NCI-H510A (cell line): ENCODE measurements around the gene CNST.
"Not testable (repeated sequence)": the region's sequence is repeated elsewhere in the genome, so short reads cannot be mapped to it uniquely, and the experiment has no call there.

Experiments
- DNase-seq: peaks from one replicate; lab custom pipeline; 2025; lab: John Stamatoyannopoulos, UW

Gene CNST

DNA sequence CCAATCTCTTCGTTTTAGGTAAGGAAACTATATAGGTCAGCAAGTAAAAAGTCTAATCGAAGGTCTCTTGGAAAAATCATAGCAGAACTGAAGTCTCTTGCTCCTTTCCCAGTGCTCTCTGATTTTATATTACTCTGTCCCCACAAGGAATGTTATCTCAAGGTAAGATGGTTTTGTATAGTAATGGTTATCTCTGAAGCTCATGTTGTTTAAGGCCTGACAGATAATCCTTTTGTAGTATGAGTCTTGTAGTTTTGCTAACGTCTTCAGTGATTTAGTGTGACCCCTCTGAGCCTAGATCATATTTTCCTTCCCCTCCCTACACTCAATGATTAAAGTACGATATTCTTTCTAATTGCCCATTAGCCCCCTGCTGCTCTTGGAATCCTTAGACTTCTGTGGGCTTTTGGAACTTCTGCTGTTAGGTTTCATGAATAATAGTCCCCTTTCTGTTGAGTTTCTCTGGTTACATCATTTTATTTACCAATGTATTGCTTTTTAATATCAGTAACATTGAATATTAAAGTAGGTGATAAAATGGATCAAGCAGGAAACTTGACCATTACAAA is 52.1 kb downstream of the CNST start:
- DNase-seq, result no peak

DNA sequence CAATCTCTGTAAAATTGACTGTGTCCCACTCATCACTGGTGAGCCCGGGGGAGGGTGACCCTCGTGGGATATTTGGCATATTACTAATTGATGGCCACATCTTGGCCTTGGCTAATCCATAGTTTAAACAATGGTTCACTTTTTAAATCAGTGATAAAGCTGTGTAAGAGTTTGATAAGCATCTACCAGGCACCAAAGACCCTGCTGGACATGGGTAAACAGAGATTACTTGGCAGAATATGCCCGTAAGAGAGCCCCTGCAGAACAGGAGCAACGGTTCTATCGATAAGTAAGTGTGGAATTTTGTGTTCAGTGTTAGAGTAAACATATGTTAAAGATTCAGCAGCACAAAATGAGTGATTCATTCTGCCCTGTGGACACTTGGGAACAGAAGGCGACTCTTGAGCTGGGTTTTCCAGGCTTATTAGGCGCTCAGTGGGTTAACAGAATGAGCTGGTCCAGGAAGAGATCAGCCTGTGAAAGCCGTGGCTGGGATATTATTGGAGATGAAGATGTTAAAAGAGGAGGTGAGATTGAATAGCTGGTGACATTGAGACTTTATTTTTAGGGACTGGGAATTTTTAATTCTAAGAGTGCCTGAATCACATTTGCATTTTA is 55.9 kb downstream of the CNST start:
- DNase-seq, result no peak

DNA sequence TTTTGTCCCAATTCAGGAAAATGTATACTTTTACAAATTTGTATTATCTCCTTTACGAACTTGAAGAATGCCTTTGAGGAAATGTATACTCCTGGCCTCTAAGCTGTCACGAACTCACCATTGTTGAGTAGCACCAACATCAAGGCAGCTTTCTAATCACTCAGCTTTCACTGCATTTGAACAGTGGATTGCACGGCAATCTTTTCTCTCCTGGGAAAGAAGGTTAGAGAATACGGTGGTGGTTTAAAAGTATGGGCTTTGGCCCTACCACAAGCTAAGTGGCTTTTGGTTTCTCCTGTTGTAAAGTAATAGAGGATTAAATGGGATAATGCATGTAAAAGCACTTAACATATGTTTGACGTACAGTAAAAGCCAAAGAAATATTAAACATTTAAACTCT is 57.8 kb downstream of the CNST start:
- no peak for DNase-seq

DNA sequence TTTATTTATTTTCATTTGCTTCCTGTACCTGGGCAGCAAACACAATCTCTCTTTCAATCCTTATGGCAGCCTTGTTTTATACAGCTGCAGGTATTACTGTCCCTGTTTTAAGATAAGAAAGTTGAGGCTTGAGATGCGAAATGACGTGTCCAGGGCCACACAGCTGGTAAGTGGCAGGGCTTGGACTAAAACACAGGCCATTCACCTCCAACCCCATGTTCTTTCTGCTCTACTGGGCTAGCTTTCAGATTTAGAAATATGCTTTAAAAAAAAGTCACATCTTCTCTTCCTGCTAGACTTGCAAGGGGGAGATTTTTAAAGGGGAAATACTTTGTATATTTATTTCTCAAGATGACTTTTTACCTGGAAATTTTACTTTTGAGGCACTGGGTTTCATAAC is 62.8 kb downstream of the CNST start:
- DNase-seq, result no peak

DNA sequence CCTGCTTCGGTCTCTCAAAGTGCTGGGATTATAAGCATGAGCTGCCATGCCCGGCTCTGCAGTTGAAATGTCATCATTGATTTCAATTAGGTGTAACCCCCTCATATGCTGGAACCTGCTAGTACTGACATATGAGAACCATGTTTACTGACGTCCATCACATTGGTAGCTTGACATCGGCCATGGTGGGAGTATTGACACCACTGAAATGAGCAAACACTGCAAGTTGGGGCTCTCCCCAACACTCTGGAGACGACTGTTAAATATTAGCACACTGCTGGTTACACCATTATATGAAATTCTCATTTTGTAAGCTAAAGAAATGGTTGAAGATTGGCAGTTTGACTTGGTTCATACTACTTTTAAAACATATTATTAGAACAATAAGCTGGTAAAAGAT is 63.7 kb downstream of the CNST start:
- DNase-seq, result no peak

DNA sequence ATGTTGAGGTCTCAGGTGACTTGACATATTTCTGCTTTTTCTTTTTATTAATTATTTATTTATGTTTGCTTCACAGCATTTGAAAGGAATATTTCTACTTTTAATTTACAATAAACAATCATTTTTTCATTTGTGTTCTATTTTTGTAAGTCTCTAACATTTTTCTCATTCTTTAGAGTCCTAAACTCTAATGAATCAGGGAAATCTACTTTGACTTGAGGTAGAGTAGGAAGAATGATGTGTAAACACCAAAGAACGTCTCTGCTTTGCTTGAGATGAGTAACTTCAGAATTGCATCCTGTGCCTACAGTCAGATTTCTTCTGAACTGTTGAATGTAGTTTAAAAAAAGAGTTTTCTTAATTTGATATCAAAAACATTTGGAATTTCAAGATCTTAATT is 65.2 kb downstream of the CNST start:
- no peak for DNase-seq

DNA sequence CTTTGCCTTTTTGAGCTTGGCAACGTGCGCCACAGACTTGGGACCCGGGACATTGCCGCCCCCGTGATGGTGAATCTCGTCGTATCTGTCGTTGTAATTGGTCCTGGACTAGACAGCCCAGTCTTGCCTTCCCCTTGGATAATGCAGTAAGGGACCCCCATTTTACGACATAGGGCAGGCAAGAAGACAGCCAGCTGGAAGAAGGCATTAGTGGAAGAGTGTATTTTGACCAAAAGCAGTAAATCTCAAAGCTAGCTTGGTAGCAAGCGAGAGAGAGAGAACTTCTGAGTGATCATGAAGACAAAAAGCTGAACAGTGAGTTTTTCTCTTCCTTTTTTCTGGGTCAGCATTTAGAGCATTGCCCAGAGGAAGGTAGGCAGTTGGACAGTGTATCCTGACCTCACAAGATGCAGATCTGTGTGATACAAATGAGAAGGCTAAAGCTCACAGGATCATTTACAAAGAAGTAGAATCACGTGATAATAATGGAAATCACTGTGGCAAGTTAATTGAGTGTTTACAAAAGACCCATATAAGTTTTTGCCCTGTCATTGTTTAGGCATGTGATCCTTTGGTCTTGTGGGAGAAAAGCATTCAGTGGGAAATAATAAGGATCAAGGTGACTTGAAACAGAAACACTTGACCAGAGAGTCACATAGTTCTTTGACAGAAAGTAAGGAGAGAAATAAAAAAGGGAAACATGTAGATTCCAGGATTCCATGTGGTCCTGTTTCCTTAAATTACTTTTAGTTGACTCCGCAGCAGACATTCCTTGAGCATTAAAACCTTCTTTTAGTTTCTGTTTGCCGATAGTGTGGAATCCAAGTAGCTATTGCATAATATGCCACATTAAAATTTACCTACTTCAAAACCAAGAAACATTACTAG is 66.3 kb downstream of the CNST start:
- DNase-seq, result no peak

DNA sequence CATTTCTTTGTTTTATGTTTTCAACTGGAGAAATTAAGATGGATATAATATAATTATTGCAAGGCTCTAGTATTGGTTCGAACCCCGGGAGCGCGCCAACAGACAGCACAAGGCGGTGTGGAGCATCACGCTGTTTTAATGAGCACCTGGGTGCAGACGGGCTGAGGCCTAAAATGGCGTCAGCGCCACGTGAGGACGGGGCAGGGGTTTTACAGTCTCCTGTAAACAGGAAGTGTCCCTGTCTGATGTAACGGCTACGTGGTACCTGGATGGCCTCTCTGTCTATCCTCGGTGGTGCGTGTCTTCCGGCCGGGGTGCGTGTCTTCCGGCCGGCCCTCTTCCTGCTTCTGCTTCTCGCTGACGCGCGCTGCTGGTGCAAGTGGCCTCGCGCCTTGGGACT is 68.4 kb downstream of the CNST start:
- DNase-seq, result not testable (repeated sequence)

DNA sequence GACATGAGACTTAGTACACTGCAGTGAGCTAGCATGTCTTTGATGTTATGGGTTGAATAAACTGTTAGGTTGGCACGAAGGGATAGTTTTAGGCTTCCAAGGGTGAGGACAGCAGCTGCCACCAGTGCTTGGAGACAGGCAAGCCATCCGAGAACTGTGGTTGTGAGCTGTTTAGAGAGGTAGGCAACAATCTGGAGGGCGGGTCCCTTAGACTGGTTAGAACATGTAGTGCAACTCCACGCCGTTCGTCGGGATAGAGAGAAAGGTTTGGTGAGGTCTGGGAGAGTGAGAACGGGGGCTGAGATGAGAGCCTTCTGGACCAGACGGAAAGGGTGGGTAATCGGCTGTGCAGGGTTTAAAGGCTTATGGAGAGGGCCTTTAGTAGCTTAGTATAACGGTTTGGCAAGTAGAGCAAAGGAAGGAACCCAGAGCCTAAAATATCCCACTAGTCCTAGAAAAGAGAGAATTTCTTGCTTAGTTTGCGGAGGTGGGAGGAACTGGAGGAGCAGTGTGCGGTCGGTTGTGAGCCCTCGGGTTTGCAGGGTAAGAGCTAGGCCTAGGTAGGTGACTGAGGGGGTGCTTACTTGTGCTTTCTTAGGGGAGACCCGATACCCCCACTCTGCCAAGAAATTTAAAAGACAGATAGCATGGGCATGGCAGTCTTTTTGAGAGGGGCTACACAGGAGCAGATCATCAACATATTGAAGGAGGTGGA is 72.8 kb downstream of the CNST start:
- DNase-seq, result no peak

DNA sequence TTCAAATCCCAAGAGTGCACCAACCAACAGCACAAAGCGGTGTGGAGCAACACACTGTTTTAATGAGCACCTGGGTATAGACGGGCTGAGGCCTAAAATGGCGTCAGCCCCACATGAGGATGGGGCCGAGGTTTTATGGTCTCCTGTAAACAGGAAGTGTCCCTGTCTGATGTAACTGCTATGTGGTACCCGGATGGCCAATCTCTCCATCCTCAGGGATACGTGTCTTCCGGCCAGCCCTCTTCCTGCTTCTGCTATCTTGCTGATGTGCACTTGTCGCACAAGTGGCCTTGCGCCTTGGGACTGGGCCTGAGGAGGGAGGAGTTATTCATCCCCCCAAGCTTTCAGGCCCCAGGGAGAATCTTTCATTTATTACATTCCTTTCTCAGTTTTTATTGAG is 73.5 kb downstream of the CNST start:
- DNase-seq, result no peak

DNA sequence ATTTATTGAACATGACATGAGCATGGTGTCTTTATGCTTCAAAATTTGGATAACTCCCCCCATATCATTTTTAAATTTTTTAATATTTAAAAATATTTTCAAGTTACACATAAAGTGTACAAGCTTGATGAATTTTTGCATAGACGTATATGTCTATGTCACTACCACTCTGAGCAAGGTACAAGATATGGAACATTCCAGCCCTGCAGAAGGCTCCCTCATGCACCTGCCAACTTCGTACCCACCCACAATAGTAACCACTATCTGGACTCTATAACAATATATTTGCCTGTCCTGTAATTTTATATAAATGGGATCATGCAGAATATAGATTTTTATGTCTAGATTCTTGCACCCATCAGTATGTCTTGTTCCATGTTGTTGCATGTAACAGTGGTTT is 74.5 kb downstream of the CNST start:
- no peak for DNase-seq

DNA sequence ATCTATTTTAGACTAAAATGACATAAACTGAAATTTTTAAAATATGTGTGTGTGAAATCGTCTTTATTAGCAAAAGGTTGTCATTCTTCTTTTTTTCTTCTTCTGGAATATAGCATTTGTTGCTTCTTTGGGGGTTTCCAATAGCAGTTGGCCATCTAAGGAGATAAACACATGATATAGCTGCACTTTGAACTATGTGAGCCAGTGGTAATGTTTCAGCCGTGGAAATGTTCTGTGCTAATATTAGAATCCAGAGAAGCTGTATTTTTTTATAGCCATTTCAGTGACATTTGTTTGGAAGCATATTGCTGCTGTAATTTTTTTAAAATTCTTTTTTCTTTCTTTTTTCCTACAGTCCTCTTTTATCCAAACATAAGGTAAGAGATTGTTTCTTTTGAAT is 75.1 kb downstream of the CNST start:
- DNase-seq, result no peak

DNA sequence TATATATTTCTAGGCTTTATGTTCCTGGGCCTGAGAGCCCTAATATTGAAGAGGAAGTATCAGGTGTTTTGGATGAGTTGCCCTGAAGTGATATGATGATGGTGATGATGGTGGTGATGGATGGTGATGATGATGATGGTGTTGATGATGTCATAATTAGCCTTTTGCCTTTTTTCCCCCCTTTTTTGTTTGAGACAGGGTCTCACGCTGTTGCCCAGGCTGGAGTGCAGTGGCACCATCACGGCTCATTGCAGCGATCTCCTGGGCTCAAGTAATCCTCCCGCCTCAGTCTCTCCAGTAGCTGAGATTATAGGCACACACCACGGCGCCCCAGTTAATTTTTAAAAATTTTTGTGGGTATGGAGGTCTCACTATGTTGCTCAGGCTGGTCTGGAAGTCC is 76.5 kb downstream of the CNST start:
- DNase-seq, result no peak

DNA sequence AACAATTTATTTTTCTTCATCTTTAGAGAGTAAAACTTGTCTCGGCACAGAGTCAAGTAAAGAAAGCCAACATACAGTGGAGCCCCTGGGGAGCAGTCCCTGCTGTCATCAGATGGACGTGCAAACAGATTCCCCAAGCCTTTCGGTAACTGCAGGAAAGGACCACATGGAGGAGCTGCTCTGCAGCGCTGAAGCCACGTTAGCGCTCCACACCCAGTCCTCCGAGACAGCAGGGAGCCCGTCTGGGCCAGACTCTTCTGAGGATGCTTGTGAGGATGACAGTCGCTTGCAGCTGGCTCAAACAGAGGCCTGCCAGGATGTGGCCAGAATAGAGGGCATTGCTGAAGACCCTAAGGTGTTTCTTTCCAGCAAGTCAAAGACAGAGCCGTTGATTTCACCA is 80.9 kb downstream of the CNST start:
- no peak for DNase-seq

DNA sequence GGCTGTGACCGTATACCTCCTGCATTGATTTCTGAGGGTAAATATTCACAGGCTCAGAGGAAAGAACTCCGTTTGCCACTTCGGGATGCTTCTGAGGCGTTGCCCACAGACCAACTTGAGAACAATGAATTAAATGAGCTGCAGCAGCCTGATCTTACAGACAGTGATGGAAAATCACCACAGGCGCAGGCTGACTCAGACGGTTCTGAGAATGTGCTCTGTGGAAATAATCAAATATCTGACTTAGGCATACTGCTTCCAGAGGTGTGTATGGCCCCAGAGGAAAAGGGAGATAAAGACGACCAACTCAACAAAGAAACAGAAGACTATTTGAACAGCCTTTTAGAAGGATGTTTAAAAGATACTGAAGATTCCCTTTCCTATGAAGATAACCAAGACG is 81.3 kb downstream of the CNST start:
- no peak for DNase-seq

DNA sequence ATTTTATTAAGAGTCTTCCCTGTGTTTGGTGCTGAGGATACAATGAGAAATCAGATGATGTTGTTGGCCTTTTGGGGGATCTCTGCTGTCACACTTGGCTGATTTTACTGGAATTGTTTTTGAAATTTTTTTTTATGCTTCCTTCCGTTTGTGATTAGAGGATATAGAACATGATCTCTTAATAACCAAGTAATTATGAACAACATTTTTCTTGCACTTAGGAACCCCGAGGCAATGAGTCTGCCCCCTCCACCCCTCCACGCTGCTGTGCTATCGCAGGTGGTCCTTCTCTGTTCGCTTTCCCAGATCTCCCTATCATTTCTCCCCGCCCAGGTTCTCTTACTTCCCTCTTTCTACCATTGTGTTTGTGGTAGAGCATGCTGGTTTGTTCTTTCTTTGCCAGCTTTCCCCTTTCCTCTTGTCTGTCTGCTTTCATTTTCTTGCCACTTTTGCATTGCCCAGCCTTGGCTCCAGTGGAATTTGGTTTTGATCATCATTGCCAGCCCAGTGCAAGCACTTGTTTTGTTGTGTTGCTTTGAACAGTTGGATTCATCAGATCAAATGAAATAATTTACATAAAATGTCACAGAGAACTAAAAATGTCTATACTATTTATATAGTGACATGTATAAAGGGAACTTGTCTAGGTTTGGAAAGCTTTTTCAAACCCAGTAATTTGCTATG is 84.9 kb downstream of the CNST start:
- no peak for DNase-seq

DNA sequence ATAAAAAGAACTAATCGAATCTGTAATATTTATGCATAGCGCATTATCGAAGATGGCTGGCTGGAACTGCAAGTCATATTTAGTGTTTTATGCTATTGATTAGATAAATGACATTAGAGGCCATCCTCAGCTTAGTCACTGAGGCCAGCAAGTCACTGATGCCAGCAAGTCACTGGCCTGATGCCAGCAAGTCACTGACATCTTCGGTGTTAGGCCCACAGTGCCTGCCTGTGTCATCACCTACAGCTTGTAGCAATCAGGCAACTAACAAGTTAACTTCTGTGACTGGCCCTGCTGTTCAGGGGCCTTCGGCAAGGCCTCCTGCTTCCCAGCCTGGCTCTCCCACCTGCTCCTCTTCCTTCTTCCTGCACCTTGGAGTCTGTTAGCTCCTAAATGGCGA is 92.3 kb downstream of the CNST start:
- no peak for DNase-seq

DNA sequence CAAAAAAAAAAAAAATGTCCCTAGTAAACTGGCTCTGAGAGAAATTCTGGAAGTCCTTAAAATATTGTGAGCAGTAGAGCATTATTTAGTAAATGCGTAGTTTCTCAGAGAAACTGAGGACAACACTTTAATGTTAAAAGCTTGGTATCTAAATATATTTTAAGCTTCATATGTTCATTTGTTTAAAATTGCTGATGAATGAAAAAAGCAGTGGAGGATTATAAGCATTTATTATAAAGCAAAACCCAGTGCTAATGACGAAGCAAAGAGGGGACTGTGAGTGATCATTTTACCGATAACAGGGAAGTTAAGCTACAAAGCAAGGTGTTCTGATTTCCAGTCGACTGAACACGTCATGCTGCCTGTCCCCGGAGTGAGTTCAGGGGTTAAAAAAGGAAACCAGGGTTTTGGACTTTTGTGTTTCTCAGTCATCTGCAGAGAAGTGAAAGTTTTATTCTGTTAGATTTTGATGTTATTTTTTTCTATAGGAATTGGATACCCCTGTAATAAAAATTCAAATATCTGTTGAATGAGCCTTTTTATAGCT is 93.4 kb downstream of the CNST start:
- no peak for DNase-seq

DNA sequence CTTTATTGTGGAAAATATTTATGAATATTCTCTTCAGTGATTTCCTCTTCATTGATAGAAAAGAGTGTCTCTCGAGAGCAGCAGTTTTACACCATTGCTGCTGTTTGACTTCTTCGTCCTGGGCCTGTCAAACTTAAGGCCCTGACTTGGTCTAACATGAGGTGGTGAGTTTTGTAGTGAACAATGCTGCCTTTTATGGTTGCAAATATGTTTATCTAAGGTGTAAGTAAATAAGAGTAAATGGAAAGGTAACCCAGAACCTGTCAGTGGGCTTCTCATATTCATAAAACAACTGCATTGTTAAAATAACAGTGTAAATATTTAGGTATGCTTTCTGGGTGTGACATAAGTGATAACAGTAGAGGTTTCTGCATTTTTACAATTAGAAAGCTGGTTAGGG is 95.2 kb downstream of the CNST start:
- DNase-seq, result no peak

DNA sequence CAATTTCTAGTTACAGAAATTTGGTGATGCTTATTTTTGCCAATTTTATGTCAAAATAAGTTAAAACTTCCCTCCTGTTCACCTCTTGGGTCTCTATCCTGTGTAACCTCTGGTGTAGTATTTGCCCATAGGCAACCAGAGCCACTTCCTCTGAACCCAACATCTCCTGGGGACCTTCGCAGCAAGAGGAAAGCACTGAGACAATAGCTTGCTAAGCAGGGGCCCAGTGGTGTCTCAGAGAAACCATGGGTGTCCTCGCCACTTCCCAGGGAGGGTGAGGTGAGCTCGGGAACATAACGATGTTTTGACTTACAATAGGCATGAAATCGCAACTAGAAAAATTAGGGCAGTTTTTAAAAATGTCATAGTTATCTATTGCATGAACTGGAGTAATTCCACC is 101.5 kb downstream of the CNST start:
- no peak for DNase-seq

DNA sequence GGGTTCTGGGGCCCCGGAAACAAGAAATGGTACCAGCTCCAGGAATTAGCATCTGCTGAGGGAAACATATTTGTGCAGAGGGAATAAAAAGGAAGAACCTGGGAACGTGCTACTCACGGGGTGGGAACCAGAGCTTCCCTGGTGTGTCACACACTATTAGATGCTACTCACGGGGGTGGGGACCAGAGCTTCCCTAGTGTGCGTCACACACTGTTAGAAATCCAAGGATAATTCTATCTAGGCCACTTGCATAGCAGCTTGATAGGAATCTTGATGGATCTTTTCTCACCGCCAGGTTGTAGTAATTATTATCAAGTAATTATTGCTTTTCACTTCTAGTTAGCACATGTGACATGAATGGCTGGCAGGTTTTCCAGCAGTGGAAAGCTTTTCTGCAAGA is 103.4 kb downstream of the CNST start:
- DNase-seq, result no peak

DNA sequence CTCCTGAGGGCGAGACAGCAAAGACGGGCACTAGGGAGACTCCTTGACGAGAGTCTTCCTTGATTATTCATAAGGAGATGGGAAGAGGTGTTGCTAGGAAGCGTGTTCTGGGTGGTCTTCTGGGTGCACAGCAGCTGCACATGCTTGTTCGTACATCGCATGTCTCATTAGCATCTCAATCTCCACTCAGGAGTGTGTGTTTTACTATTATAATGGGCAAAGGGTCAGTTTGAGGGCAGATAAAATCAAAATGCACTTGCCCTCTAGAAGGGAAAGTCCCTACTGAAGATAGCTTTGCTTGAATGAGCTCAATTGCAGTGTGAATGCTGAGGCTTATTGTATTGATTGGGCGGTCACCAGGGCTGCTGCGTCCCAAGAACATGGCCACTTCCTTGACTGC is 107.8 kb downstream of the CNST start:
- DNase-seq, result no peak
